ENCODE results near the gene LRCH1. TPM values are rescaled to one million over a fixed set of nuclear protein-coding genes. Genes with fewer than 3 reads are reported as not detected.

LRCH1 gene
- total RNA-seq, 1 donor from 2014 or later: 2.9 TPM

GRCh38 chr13:46559272-46559805 lies 6.4 kb downstream of the LRCH1 start:
- Histone ChIP-seq H3K79me2 (ENCODE audit: low read depth) (peaks cover 3% of the 10 kb centered on the region), H3K9ac (no peak overlapping the region), H3K36me3 (no peaks in the 10 kb centered on the region), H3K4me2 (no peak overlapping the region), H3K4me1 (no peaks in the 10 kb centered on the region), H4K20me1 (ENCODE audit: low read depth) (no peaks in the 10 kb centered on the region), H3F3A (ENCODE audit: low read depth) (no peaks in the 10 kb centered on the region), H3K9me3 (ENCODE audit: low read depth) (no peaks in the 10 kb centered on the region), H3K27ac (no peak overlapping the region), H3K4me3 (no peak overlapping the region), H3K27me3 (peaks cover 16% of the 10 kb centered on the region), H2AFZ (replicated peaks) (no peak overlapping the region)
- Mint-ChIP-seq H3K36me3 (no peaks in the 10 kb centered on the region), H3K4me1 (peaks cover 10% of the 10 kb centered on the region), H3K4me3 (no peak overlapping the region), H3K27me3 (ENCODE audit: insufficient read depth, low read depth) (peaks cover 2% of the 10 kb centered on the region), H3K27ac (no peak overlapping the region), H3K9me3 (no peaks in the 10 kb centered on the region)
- TF ChIP-seq EZH2 (IDR thresholded peaks at IDR 0.05) (no peak), CTCF (IDR thresholded peaks at IDR 0.05) (no peak), EZH2phosphoT487 (IDR thresholded peaks at IDR 0.05) (no peak)
- no peak for DNase-seq (ENCODE audit: low spot score)

GRCh38 chr13:46560778-46561177 lies 7.8 kb downstream of the LRCH1 start:
- no peak overlapping the region for H3K9ac ChIP-seq
- Mint-ChIP-seq H3K27ac (no peak overlapping the region), H3K36me3 (no peaks in the 10 kb centered on the region), H3K9me3 (no peaks in the 10 kb centered on the region), H3K27me3 (ENCODE audit: insufficient read depth, low read depth) (peaks cover 3% of the 10 kb centered on the region), H3K4me3 (no peak overlapping the region), H3K4me1 (no peaks in the 10 kb centered on the region)
- H3K36me3 ChIP-seq: no peaks in the 10 kb centered on the region
- no peaks in the 10 kb centered on the region for H3K4me1 ChIP-seq
- H2AFZ ChIP-seq (replicated peaks): no peak overlapping the region
- no peaks in the 10 kb centered on the region for H4K20me1 ChIP-seq (ENCODE audit: low read depth)
- H3F3A ChIP-seq (ENCODE audit: low read depth): no peaks in the 10 kb centered on the region
- peaks cover 3% of the 10 kb centered on the region for H3K79me2 ChIP-seq (ENCODE audit: low read depth)
- no peaks in the 10 kb centered on the region for H3K9me3 ChIP-seq (ENCODE audit: low read depth)
- H3K27ac ChIP-seq: no peak overlapping the region
- DNase-seq (ENCODE audit: low spot score): no peak
- H3K27me3 ChIP-seq: peaks cover 1% of the 10 kb centered on the region
- H3K4me3 ChIP-seq: no peak overlapping the region
- no peak for TF ChIP-seq EZH2phosphoT487 (IDR thresholded peaks at IDR 0.05)
- H3K4me2 ChIP-seq: no peak overlapping the region

- Histone ChIP-seq H3K27me3 (no peaks in the 10 kb centered on the region), H4K20me1 (ENCODE audit: low read depth) (no peaks in the 10 kb centered on the region), H3K9ac (no peak overlapping the region), H3K4me2 (no peak overlapping the region), H3K4me3 (no peak overlapping the region), H3K79me2 (ENCODE audit: low read depth) (peaks cover 3% of the 10 kb centered on the region), H3F3A (ENCODE audit: low read depth) (no peaks in the 10 kb centered on the region), H3K9me3 (ENCODE audit: low read depth) (no peaks in the 10 kb centered on the region), H3K36me3 (no peaks in the 10 kb centered on the region), H3K4me1 (no peaks in the 10 kb centered on the region), H2AFZ (replicated peaks) (no peak overlapping the region), H3K27ac (no peak overlapping the region)
- no peaks in the 10 kb centered on the region for H3K36me3 Mint-ChIP-seq
- TF ChIP-seq EZH2phosphoT487 (IDR thresholded peaks at IDR 0.05) (no peak), CTCF (IDR thresholded peaks at IDR 0.05) (no peak), EZH2 (IDR thresholded peaks at IDR 0.05) (no peak)
- H3K27ac Mint-ChIP-seq: no peak overlapping the region
- H3K27me3 Mint-ChIP-seq (ENCODE audit: insufficient read depth, low read depth): peaks cover 3% of the 10 kb centered on the region
- H3K4me3 Mint-ChIP-seq: no peak overlapping the region
- DNase-seq (ENCODE audit: low spot score): no peak
- H3K4me1 Mint-ChIP-seq: peaks cover 2% of the 10 kb centered on the region
- H3K9me3 Mint-ChIP-seq: no peaks in the 10 kb centered on the region
These were observed 8.3 kb downstream of the LRCH1 start for GRCh38 chr13:46561286-46561685.

- peaks cover 3% of the 10 kb centered on the region for H3K79me2 ChIP-seq (ENCODE audit: low read depth)
- no peak overlapping the region for H2AFZ ChIP-seq (replicated peaks)
- TF ChIP-seq EZH2 (IDR thresholded peaks at IDR 0.05) (no peak), EZH2phosphoT487 (IDR thresholded peaks at IDR 0.05) (no peak), CTCF (IDR thresholded peaks at IDR 0.05) (no peak)
- DNase-seq (ENCODE audit: low spot score): no peak
- Mint-ChIP-seq H3K4me3 (no peak overlapping the region), H3K4me1 (peaks cover 6% of the 10 kb centered on the region), H3K27ac (no peak overlapping the region), H3K27me3 (ENCODE audit: insufficient read depth, low read depth) (peaks cover 3% of the 10 kb centered on the region), H3K9me3 (no peaks in the 10 kb centered on the region), H3K36me3 (no peaks in the 10 kb centered on the region)
- H3K9me3 ChIP-seq (ENCODE audit: low read depth): no peaks in the 10 kb centered on the region
- no peak overlapping the region for H3K9ac ChIP-seq
- no peaks in the 10 kb centered on the region for H3K27me3 ChIP-seq
- H3K4me1 ChIP-seq: no peaks in the 10 kb centered on the region
- H3K36me3 ChIP-seq: no peaks in the 10 kb centered on the region
- H4K20me1 ChIP-seq (ENCODE audit: low read depth): no peaks in the 10 kb centered on the region
- no peak overlapping the region for H3K4me2 ChIP-seq
- no peaks in the 10 kb centered on the region for H3F3A ChIP-seq (ENCODE audit: low read depth)
- no peak overlapping the region for H3K4me3 ChIP-seq
- no peak overlapping the region for H3K27ac ChIP-seq
These were observed 8.7 kb downstream of the LRCH1 start for GRCh38 chr13:46561691-46562090.
